HepG2 (cell line): ENCODE measurements around the gene MEGF11. TPM values are rescaled to one million over a fixed set of nuclear protein-coding genes. Genes with fewer than 3 reads are reported as not detected.

Source experiments
- AGO1 ChIP-seq: fragments of 200-400 bp; formaldehyde crosslinking; IDR thresholded peaks from 2 replicates; pipeline ENCODE4 v1.6.1; 2017; ENCODE audit warnings: mild to moderate bottlenecking, low read depth, low read length, moderate library complexity; ENCODE audit not compliant: poor library complexity, severe bottlenecking
- CEBPG ChIP-seq: IDR thresholded peaks from 2 replicates; pipeline ENCODE4 v1.6.1; 2016
- E2F1 ChIP-seq: sonication (generic); formaldehyde crosslinking; IDR thresholded peaks from 2 replicates; pipeline ENCODE4 v1.5.0; 2020; ENCODE audit warnings: missing genetic modification reagents
- GABPA ChIP-seq, 2 experiments: IDR thresholded peaks; 2 replicates each; pipeline ENCODE4 v1.6.1; 2011 to 2016; ENCODE audit warnings: low read depth in 2 of 2, low read length in 1 of 2, missing biosample characterization in 1 of 2, missing genetic modification characterization in 1 of 2
- HDAC6 ChIP-seq: fragments of 200-600 bp; sonication (generic); IDR thresholded peaks from 2 replicates; pipeline ENCODE4 v1.7.0; 2017; ENCODE audit warnings: mild to moderate bottlenecking, antibody characterized with exemption, low read length, low read depth
- HNF1B ChIP-seq: sonication (generic); formaldehyde crosslinking; IDR thresholded peaks from 2 replicates; pipeline ENCODE4 v1.5.1; 2020; ENCODE audit warnings: mild to moderate bottlenecking, moderate library complexity, missing genetic modification reagents
- HOXA5 ChIP-seq: sonication (generic); formaldehyde crosslinking; IDR thresholded peaks from 2 replicates; pipeline ENCODE4 v1.4.0; 2020; ENCODE audit warnings: missing genetic modification reagents
- MIXL1 ChIP-seq: IDR thresholded peaks from 2 replicates; pipeline ENCODE4 v1.6.1; 2016
- MLXIP ChIP-seq: sonication (generic); formaldehyde crosslinking; IDR thresholded peaks from 2 replicates; pipeline ENCODE4 v1.9.0; 2021; ENCODE audit warnings: missing genetic modification reagents, borderline replicate concordance
- NPAS2 ChIP-seq: sonication (generic); formaldehyde crosslinking; IDR thresholded peaks from 2 replicates; pipeline ENCODE4 v1.8.0; 2022; ENCODE audit warnings: mild to moderate bottlenecking, missing genetic modification reagents, borderline replicate concordance
- PHF20 ChIP-seq: sonication (generic); formaldehyde crosslinking; IDR thresholded peaks from 2 replicates; pipeline ENCODE4 v1.5.0; 2020; ENCODE audit warnings: mild to moderate bottlenecking, missing genetic modification reagents
- PREB ChIP-seq: sonication (generic); formaldehyde crosslinking; IDR thresholded peaks from 2 replicates; pipeline ENCODE4 v1.4.0; 2020; ENCODE audit warnings: missing genetic modification reagents
- YEATS4 ChIP-seq: sonication (generic); formaldehyde crosslinking; IDR thresholded peaks from 2 replicates; pipeline ENCODE4 v1.4.0; 2020; ENCODE audit warnings: missing genetic modification reagents, borderline replicate concordance
- ZFP36L1 ChIP-seq: sonication (generic); formaldehyde crosslinking; IDR thresholded peaks from 2 replicates; pipeline ENCODE4 v1.8.0; 2022; ENCODE audit warnings: mild to moderate bottlenecking, missing genetic modification reagents, moderate library complexity
- ZNF558 ChIP-seq: sonication (generic); formaldehyde crosslinking; IDR thresholded peaks from 2 replicates; pipeline ENCODE4 v1.9.0; 2022; ENCODE audit warnings: mild to moderate bottlenecking, missing genetic modification reagents, borderline replicate concordance
- ZNF564 ChIP-seq: sonication (generic); formaldehyde crosslinking; IDR thresholded peaks from 2 replicates; pipeline ENCODE4 v1.8.1; 2023; ENCODE audit warnings: mild to moderate bottlenecking, missing genetic modification reagents
- ZNF616 ChIP-seq: sonication (generic); formaldehyde crosslinking; IDR thresholded peaks from 2 replicates; pipeline ENCODE4 v1.5.0; 2020; ENCODE audit warnings: low read depth, mild to moderate bottlenecking, missing genetic modification reagents
- ZNF691 ChIP-seq: sonication (generic); formaldehyde crosslinking; IDR thresholded peaks from 2 replicates; pipeline ENCODE4 v1.4.0; 2020; ENCODE audit warnings: missing genetic modification reagents, low read depth, mild to moderate bottlenecking, borderline replicate concordance
- ZNF75D ChIP-seq: sonication (generic); formaldehyde crosslinking; IDR thresholded peaks from 2 replicates; pipeline ENCODE4 v1.8.1; 2023; ENCODE audit warnings: missing genetic modification reagents, mild to moderate bottlenecking, borderline replicate concordance
- ZNF816 ChIP-seq: sonication (generic); formaldehyde crosslinking; IDR thresholded peaks from 2 replicates; pipeline ENCODE4 v1.8.0; 2022; ENCODE audit warnings: missing genetic modification reagents, mild to moderate bottlenecking, borderline replicate concordance
- ZNF883 ChIP-seq: sonication (generic); formaldehyde crosslinking; IDR thresholded peaks from 2 replicates; pipeline ENCODE4 v1.5.1; 2020; ENCODE audit warnings: mild to moderate bottlenecking, missing genetic modification reagents; ENCODE audit errors: not compliant biosample characterization
- polyA plus RNA-seq, 8 experiments: library from polyadenylated mRNA; depleted of rRNA in 3 of 8; stranded (reverse) in 7 of 8; unstranded in 1 of 8; fragments of >200 nt; fragmentation: Illumina TruSeq in 4 of 8; extraction: Trizol in 4 of 8; gene quantifications; 2 replicates each; pipeline versions ENCODE4 v1.2.1 to v1.2.3, GENCODE V29; 2011 to 2016; ENCODE audit warnings: low read depth in 4 of 8, missing spikeins in 1 of 8, mixed read lengths in 1 of 8; ENCODE audit not compliant: insufficient read depth in 1 of 8
- total RNA-seq, 5 experiments: library from RNA; depleted of rRNA; stranded (reverse); fragments of >200 nt; fragmentation: Illumina TruSeq; extraction: Trizol; gene quantifications; 2 replicates each; pipeline ENCODE4 v1.2.3, GENCODE V29; 2016; ENCODE audit warnings: low read depth in 1 of 5

MEGF11 gene
- total and polyA plus RNA-seq, 2 of the 13 experiments (the other 11 are each of a cell fraction or from before 2014, with no cell fraction given): not detected

GRCh38 chr15:65869126-65869953, 384.2 kb downstream of the MEGF11 start, which contains the start of gene RAB11A (continued):
- peak; percentile 35 for TF ChIP-seq HNF1B (CRISPR knock-in tag)
- peak; percentile 65 for TF ChIP-seq AGO1
- TF ChIP-seq ZNF816 (CRISPR knock-in tag): 0 out of 2 replicates have a peak, but pooled peaks have one; percentile 32
- TF ChIP-seq E2F1 (CRISPR knock-in tag): no peak; the same call in 1 of the 2 replicates
- TF ChIP-seq ZFP36L1 (CRISPR knock-in tag): peak; percentile 78; the same call in 1 of the 2 replicates
- TF ChIP-seq ZNF564 (CRISPR knock-in tag): no peak
- no peak for TF ChIP-seq CEBPG (CRISPR knock-in tag)
- TF ChIP-seq MLXIP (CRISPR knock-in tag): no peak
- TF ChIP-seq NPAS2 (CRISPR knock-in tag): no peak
- TF ChIP-seq PHF20 (CRISPR knock-in tag): peak; percentile 85
- TF ChIP-seq YEATS4 (CRISPR knock-in tag): peak; percentile 80
- TF ChIP-seq HOXA5 (CRISPR knock-in tag): peak; percentile 17
- TF ChIP-seq HDAC6: no peak
- peak; percentile 57; the same call in 1 of the 2 replicates for TF ChIP-seq ZNF616
- TF ChIP-seq PREB (CRISPR knock-in tag): no peak
- TF ChIP-seq GABPA (IDR thresholded peaks at IDR 0.05; ENCODE audit: low read depth, low read length): peak; percentile 94
- peak; percentile 98 for TF ChIP-seq GABPA (CRISPR knock-in tag; IDR thresholded peaks at IDR 0.05; ENCODE audit: low read depth)
- TF ChIP-seq ZNF691 (CRISPR knock-in tag): no peak; the same call in 1 of the 2 replicates
- TF ChIP-seq ZNF558 (CRISPR knock-in tag): no peak
- no peak for TF ChIP-seq MIXL1 (CRISPR knock-in tag)
- peak; percentile 33 for TF ChIP-seq ZNF883 (CRISPR knock-in tag)
- no peak for TF ChIP-seq ZNF75D (CRISPR knock-in tag)
